Testis (tissue), 3 donors: ENCODE measurements around the gene PAM16. TPM values are rescaled to one million over a fixed set of nuclear protein-coding genes. Genes with fewer than 3 reads are reported as not detected.

ENCODE experiments used
- DNase-seq: peaks from one replicate; pipeline ENCODE4 v3.0.0-alpha.2; 2019
- H3K27ac ChIP-seq, 2 donors: fragments of 200-600 bp; sonication (generic); one replicate each; pipeline ENCODE4 v1.5.1; 2019
- H3K27me3 ChIP-seq: fragments of 200-600 bp; sonication (generic); one replicate; pipeline ENCODE4 v1.5.1; 2019
- H3K36me3 ChIP-seq: fragments of 200-600 bp; sonication (generic); one replicate; pipeline ENCODE4 v1.5.1; 2017; ENCODE audit warnings: low read depth; ENCODE audit errors: missing control alignments
- H3K4me1 ChIP-seq: fragments of 200-600 bp; sonication (generic); one replicate; pipeline ENCODE4 v1.5.1; 2019
- H3K4me3 ChIP-seq, 2 donors: fragments of 200-600 bp; sonication (generic); one replicate each; pipeline ENCODE4 v1.5.1; 2017 to 2019
- H3K9me3 ChIP-seq: fragments of 200-600 bp; sonication (generic); one replicate; pipeline ENCODE4 v1.5.1; 2017
- CTCF ChIP-seq, 3 experiments: fragments of 450-650 bp in 2 of 3; fragments of 200-600 bp in 1 of 3; sonication (generic) in 1 of 3; IDR thresholded peaks; one replicate each; pipeline ENCODE4 v1.5.1; 2016 to 2019; ENCODE audit warnings: antibody characterized with exemption in 3 of 3, mild to moderate bottlenecking in 2 of 3, moderate library complexity in 1 of 3
- POLR2A ChIP-seq: fragments of 450-650 bp; IDR thresholded peaks from one replicate; pipeline ENCODE4 v1.6.1; 2017; ENCODE audit warnings: antibody characterized with exemption, mild to moderate bottlenecking, moderate library complexity
- WGBS, 2 donors: methylation state at CpG; one replicate each; pipeline ENCODE4 v1.1.5; 2018; 5-methylcytosine and 5-hydroxymethylcytosine counted together
- intact Hi-C: fragments of 100-400 bp; cut with DNase I; formaldehyde crosslinking; loops from one replicate; pipeline ENCODE4 v1.15.1; 2023; ENCODE audit warnings: low total_unique reads
- polyA plus RNA-seq: library from polyadenylated mRNA; stranded (reverse); fragments of 350-450 nt; fragmentation: Illumina TruSeq; extraction: RNeasy Lipid Tissue Mini Kit (QIAGEN cat#74804); gene quantifications from one replicate; pipeline ENCODE4 v1.2.3, GENCODE V29; 2014; ENCODE audit warnings: low read depth, low replicate concordance; ENCODE audit not compliant: insufficient read depth
- total RNA-seq, 2 donors: library from RNA; depleted of rRNA; stranded (reverse); fragments of >200 nt; gene quantifications; one replicate each; pipeline ENCODE4 v1.2.3, GENCODE V29; 2016

Gene PAM16
- total and polyA plus RNA-seq, 3 donors from 2014 or later = 61.8 to 148 (median 126) TPM

- H3K9me3 ChIP-seq = no peaks in the 10 kb centered on the region
- DNase-seq = no peak
- intact Hi-C loops = no loop called here
- H3K4me1 ChIP-seq = peaks cover 6% of the 10 kb centered on the region
- H3K36me3 ChIP-seq = no peaks in the 10 kb centered on the region
- H3K4me3 ChIP-seq = peak overlapping the region; percentile 56 to 59
- WGBS, 2 donors = 67 to 78% methylated on average over 9 to 16 of the region's 16 CpGs
- no peaks in the 10 kb centered on the region for H3K27me3 ChIP-seq
- H3K27ac ChIP-seq = peak overlapping the region in 1 of 2 donors; percentile 82
- TF ChIP-seq CTCF (IDR thresholded peaks at IDR 0.05) (no peak), POLR2A (no peak)
Measured at GRCh38 chr16:4306470-4307214, 44.5 kb downstream of the PAM16 start.

GRCh38 chr16:4303973-4304372 lies 47.1 kb downstream of the PAM16 start:
- H3K27ac ChIP-seq = no peak overlapping the region
- TF ChIP-seq POLR2A = no peak
- TF ChIP-seq CTCF (IDR thresholded peaks at IDR 0.05) = no peak
- H3K36me3 ChIP-seq = no peaks in the 10 kb centered on the region
- intact Hi-C loops = no loop called here
- 85 to 88% methylated on average over 13 of the region's 13 CpGs for WGBS, 2 donors
- H3K9me3 ChIP-seq = no peaks in the 10 kb centered on the region
- no peak overlapping the region for H3K4me3 ChIP-seq
- no peaks in the 10 kb centered on the region for H3K27me3 ChIP-seq
- DNase-seq = no peak
- peaks cover 11% of the 10 kb centered on the region for H3K4me1 ChIP-seq

- no peak overlapping the region for H3K27ac ChIP-seq
- no peak for TF ChIP-seq POLR2A
- no peak for TF ChIP-seq CTCF (IDR thresholded peaks at IDR 0.05)
- DNase-seq = no peak
- H3K36me3 ChIP-seq = no peaks in the 10 kb centered on the region
- H3K4me3 ChIP-seq = no peak overlapping the region
- intact Hi-C loops = no loop called here
- 96 to 98% methylated on average over 6 of the region's 6 CpGs for WGBS, 2 donors
- peaks cover 12% of the 10 kb centered on the region for H3K4me1 ChIP-seq
- no peaks in the 10 kb centered on the region for H3K27me3 ChIP-seq
- no peaks in the 10 kb centered on the region for H3K9me3 ChIP-seq
Measured at GRCh38 chr16:4301968-4302367, 49.2 kb downstream of the PAM16 start.

- Histone ChIP-seq H3K4me1 (peaks cover 7% of the 10 kb centered on the region), H3K4me3 (no peak overlapping the region), H3K27ac (no peak overlapping the region), H3K27me3 (no peaks in the 10 kb centered on the region), H3K36me3 (no peaks in the 10 kb centered on the region), H3K9me3 (no peaks in the 10 kb centered on the region)
- TF ChIP-seq POLR2A = no peak
- TF ChIP-seq CTCF (IDR thresholded peaks at IDR 0.05) = no peak
- intact Hi-C loops = no loop called here
- DNase-seq = no peak
- 97 to 100% methylated on average over 4 of the region's 4 CpGs for WGBS, 2 donors
Measured at GRCh38 chr16:4301177-4301576, 49.9 kb downstream of the PAM16 start.
